22Rv1 (cell line): Measurements from ENCODE around the gene IPO5.
"Not testable (repeated sequence)": the region's sequence is repeated elsewhere in the genome, so short reads cannot be mapped to it uniquely, and the experiment has no call there.

ENCODE experiments used
- H3K27ac ChIP-seq: fragments of 450-650 bp; 2 replicates; pipeline ENCODE4 v1.5.1; 2017
- CTCF ChIP-seq: fragments of 450-650 bp; IDR thresholded peaks from 2 replicates; pipeline ENCODE4 v1.5.1; 2017; ENCODE audit warnings: mild to moderate bottlenecking
- ZFX ChIP-seq: fragments of 450-650 bp; IDR thresholded peaks from 2 replicates; pipeline ENCODE4 v1.6.1; 2017; ENCODE audit warnings: antibody characterized with exemption, borderline replicate concordance

Gene IPO5

GRCh38 chr13:97979051-97979450 lies 25.6 kb downstream of the IPO5 start:
- TF ChIP-seq CTCF (no peak), ZFX (no peak)
- H3K27ac ChIP-seq, result no peak overlapping the region

GRCh38 chr13:97979556-97979955 lies 26.1 kb downstream of the IPO5 start:
- TF ChIP-seq ZFX, result no peak
- H3K27ac ChIP-seq, result no peak overlapping the region

- TF ChIP-seq CTCF, result no peak
- no peak for TF ChIP-seq ZFX
- no peak overlapping the region for H3K27ac ChIP-seq
Observed at GRCh38 chr13:97982286-97982685, 28.8 kb downstream of the IPO5 start.

GRCh38 chr13:97986835-97987234 lies 33.4 kb downstream of the IPO5 start:
- TF ChIP-seq CTCF (no peak), ZFX (no peak)
- H3K27ac ChIP-seq, result no peak overlapping the region

GRCh38 chr13:97999653-98000052 lies 46.2 kb downstream of the IPO5 start:
- TF ChIP-seq CTCF (no peak), ZFX (no peak)
- H3K27ac ChIP-seq, result no peak overlapping the region

- peak overlapping the region; percentile 16; the same call in 1 of the 2 replicates for H3K27ac ChIP-seq
- TF ChIP-seq ZFX (no peak), CTCF (no peak)
Observed at GRCh38 chr13:98004107-98004506, 50.6 kb downstream of the IPO5 start.

GRCh38 chr13:98004997-98005396 lies 51.5 kb downstream of the IPO5 start:
- not testable (repeated sequence) for H3K27ac ChIP-seq

GRCh38 chr13:98007001-98007400 lies 53.5 kb downstream of the IPO5 start:
- TF ChIP-seq CTCF, result no peak
- no peak for TF ChIP-seq ZFX

GRCh38 chr13:98013241-98013640 lies 59.8 kb downstream of the IPO5 start:
- TF ChIP-seq CTCF (no peak), ZFX (no peak)
- H3K27ac ChIP-seq, result no peak overlapping the region

More at GRCh38 chr13:98007001-98007400, 53.5 kb downstream of the IPO5 start:
- no peak overlapping the region for H3K27ac ChIP-seq
